Right lobe of liver (tissue), 6 donors: ENCODE results near the gene EDIL3. TPM values are rescaled to one million over a fixed set of nuclear protein-coding genes. Genes with fewer than 3 reads are reported as not detected.

Experiments
- ATAC-seq, 4 donors: fragments of 200-7000 bp; cut with Tn5 transposase; one replicate each; pipeline ENCODE4 v1.9.1; 2020; ENCODE audit warnings: mild to moderate bottlenecking in 4 of 4, moderate library complexity in 4 of 4
- DNase-seq, 3 donors: peaks; one replicate each; pipeline ENCODE4 v3.0.0-alpha.2; 2020
- H3K27ac ChIP-seq, 3 donors: fragments of 200-600 bp; one replicate each; pipeline ENCODE4 v1.8.0; 2022
- H3K27me3 ChIP-seq, 2 donors: fragments of 200-600 bp; one replicate each; pipeline ENCODE4 v1.8.0; 2022
- H3K36me3 ChIP-seq, 4 donors: fragments of 200-600 bp; sonication (generic) in 1 of 4; one replicate each; pipeline versions ENCODE4 v1.5.1 to v1.8.0; 2017 to 2022; ENCODE audit warnings: control low read depth in 1 of 4
- H3K4me1 ChIP-seq, 4 donors: fragments of 200-600 bp; sonication (generic) in 1 of 4; one replicate each; pipeline versions ENCODE4 v1.5.1 to v1.8.0; 2017 to 2022; ENCODE audit warnings: control low read depth in 1 of 4
- H3K4me3 ChIP-seq, 3 donors: fragments of 200-600 bp; one replicate each; pipeline ENCODE4 v1.8.0; 2022
- H3K9me3 ChIP-seq, 4 donors: fragments of 200-600 bp; sonication (generic) in 1 of 4; one replicate each; pipeline versions ENCODE4 v1.5.1 to v1.8.0; 2017 to 2022; ENCODE audit warnings: control low read depth in 1 of 4
- CTCF ChIP-seq, 4 donors: fragments of 200-600 bp in 3 of 4; fragments of 450-650 bp in 1 of 4; IDR thresholded peaks; one replicate each; pipeline versions ENCODE4 v1.5.1 to v1.8.0; 2016 to 2022; ENCODE audit warnings: antibody characterized with exemption in 4 of 4, mild to moderate bottlenecking in 2 of 4
- POLR2A ChIP-seq: fragments of 450-650 bp; IDR thresholded peaks from one replicate; pipeline ENCODE4 v1.6.1; 2017; ENCODE audit warnings: antibody characterized with exemption, mild to moderate bottlenecking
- WGBS: methylation state at CpG from one replicate; pipeline ENCODE4 v1.1.6; 2018; ENCODE audit warnings: low coverage, low lambda C conversion rate; ENCODE audit not compliant: insufficient coverage; ENCODE audit errors: missing lambda C conversion rate; 5-methylcytosine and 5-hydroxymethylcytosine counted together
- intact Hi-C, 2 donors: fragments of 100-400 bp; cut with DNase I; formaldehyde crosslinking; loops; one replicate each; pipeline versions ENCODE4 v1.11.2 to v1.14.1; 2022
- total RNA-seq, 6 experiments: library from RNA; depleted of rRNA in 2 of 6; stranded (reverse); fragments of >200 nt in 2 of 6; fragmentation: NEBNext Ultra II Directional in 3 of 6; extraction: Animal tissue kit (Norgen Biotek cat#: 25700) in 3 of 6; gene quantifications; one replicate each; pipeline versions ENCODE4 v1.1.0 to v1.2.4, GENCODE V29; 2016 to 2023
- donor health status: DM: no; HTN: yes; CAD: no.
- donor health status: DM: no; HTN: no; CAD: no.
- donor health status: DM: no; HTN: no; CAD: no.
- donor health status: DM: no; HTN: yes; CAD: no.
- donor health status: DM: no; HTN: yes; CAD: no.

Gene EDIL3
- total RNA-seq, 6 experiments from 2014 or later, result 0.61 to 0.84 (median 0.68) TPM; not detected in 3

GRCh38 chr5:84113246-84114105 is 271.2 kb downstream of the EDIL3 start:
- Histone ChIP-seq H3K36me3 (no peaks in the 10 kb centered on the region), H3K4me1 (no peaks in the 10 kb centered on the region), H3K27me3 (no peaks in the 10 kb centered on the region), H3K4me3 (no peak overlapping the region), H3K9me3 (no peaks in the 10 kb centered on the region), H3K27ac (no peak overlapping the region)
- 67% methylated on average over 6 of the region's 6 CpGs for WGBS
- TF ChIP-seq CTCF (IDR thresholded peaks at IDR 0.05) (no peak), POLR2A (no peak)
- DNase-seq, result no peak
- ATAC-seq, result no peak
- intact Hi-C loops, result no loop called here

DNA sequence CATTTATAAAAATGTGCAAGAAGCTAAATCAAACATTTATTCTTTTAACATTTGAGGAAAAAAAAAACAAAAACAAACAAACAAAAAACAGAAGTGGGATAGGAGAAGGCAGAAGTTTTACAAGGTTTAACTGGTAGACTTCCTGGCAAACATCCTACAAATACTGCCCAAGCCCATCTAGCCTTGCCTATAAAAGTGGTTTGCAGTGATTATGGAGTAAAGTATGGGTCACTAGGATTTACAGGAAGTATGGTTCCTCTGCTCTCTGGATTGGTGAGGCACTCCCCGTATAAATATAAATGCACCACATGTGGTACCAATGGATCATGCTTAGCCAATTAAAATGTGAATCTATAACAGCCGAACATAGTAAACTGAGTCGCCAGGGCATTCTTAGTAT is 291.9 kb downstream of the EDIL3 start:
- Histone ChIP-seq H3K36me3 (no peaks in the 10 kb centered on the region), H3K4me3 (no peak overlapping the region), H3K27ac (no peak overlapping the region), H3K27me3 (no peaks in the 10 kb centered on the region), H3K4me1 (no peaks in the 10 kb centered on the region), H3K9me3 (no peaks in the 10 kb centered on the region)
- ATAC-seq, result no peak
- 62% methylated on average over 3 of the region's 3 CpGs for WGBS
- TF ChIP-seq POLR2A (no peak), CTCF (IDR thresholded peaks at IDR 0.05) (no peak)
- DNase-seq, result no peak
- intact Hi-C loops, result no loop called here

DNA sequence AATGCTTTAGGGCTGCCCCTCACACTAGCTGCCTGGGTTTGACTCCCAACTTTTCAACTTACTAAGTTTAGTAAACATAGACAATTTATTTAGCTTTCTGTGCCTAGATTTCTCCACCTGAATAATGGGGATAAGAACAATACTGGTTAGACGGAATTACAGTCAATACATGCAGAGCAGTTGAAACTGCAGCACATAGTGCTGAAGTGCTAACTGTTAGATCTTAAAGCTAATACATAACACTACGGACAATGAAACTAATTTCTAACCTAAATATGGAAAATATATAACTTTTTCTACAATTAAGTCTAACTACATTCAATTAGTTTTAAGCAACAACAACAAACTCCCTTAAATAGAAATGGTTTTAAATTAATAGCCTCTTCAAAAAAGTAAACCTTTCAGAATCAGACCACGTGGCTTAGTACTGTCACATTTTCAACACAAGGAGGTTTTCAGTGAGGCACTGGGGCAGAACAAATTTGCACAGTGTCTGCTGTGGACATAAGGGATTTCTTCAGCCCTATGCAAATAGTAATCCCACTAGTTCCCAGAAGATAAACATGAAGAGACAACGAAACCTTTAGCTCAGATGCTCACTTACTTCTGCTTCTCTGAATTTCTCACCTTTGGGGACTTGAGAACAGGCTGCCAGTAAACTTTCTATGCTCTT is 293.4 kb downstream of the EDIL3 start:
- intact Hi-C loops, result no loop called here
- TF ChIP-seq POLR2A (no peak), CTCF (IDR thresholded peaks at IDR 0.05) (no peak)
- no peak for DNase-seq
- H3K36me3 ChIP-seq, result no peaks in the 10 kb centered on the region
- no peak overlapping the region for H3K4me3 ChIP-seq
- H3K27ac ChIP-seq, result no peak overlapping the region
- no peaks in the 10 kb centered on the region for H3K4me1 ChIP-seq
- H3K9me3 ChIP-seq, result no peaks in the 10 kb centered on the region
- WGBS, result 35% methylated on average over 4 of the region's 4 CpGs
- H3K27me3 ChIP-seq, result no peaks in the 10 kb centered on the region
- ATAC-seq, result peak in 1 of 4 donors; percentile 36

DNA sequence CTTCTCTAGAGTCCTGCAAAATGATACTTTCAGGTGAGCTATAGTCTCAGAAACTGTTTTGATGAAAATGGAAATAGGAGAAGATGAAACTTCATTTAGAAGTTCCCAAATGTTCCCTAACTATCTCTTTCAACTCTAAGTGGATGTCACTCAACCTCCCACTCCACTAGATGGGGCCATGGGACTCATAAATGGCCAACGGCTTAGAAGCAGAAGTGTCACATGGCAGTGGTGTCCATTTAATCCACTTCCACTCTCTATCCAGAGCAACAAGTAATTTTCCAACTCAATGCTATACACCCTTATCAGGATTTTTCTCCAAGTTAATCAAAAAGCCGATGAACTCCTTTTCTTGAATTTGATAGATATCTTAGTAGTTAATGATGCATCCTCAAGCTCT is 295.7 kb downstream of the EDIL3 start:
- H3K27ac ChIP-seq, result no peak overlapping the region
- DNase-seq (no peak), ATAC-seq (peak in 2 of 4 donors; percentile 43 to 53)
- H3K27me3 ChIP-seq, result no peaks in the 10 kb centered on the region
- no peaks in the 10 kb centered on the region for H3K36me3 ChIP-seq
- no peak overlapping the region for H3K4me3 ChIP-seq
- H3K4me1 ChIP-seq, result no peaks in the 10 kb centered on the region
- WGBS, result 14% methylated on average over 2 of the region's 2 CpGs
- no peaks in the 10 kb centered on the region for H3K9me3 ChIP-seq
- no peak for TF ChIP-seq POLR2A
- TF ChIP-seq CTCF (IDR thresholded peaks at IDR 0.05), result peak in 2 of 4 donors; percentile 8 to 20
- intact Hi-C loops, result no loop called here
